Measurements from ENCODE around the gene GDPD4.

GRCh38 chr11:77205467-77206263, 95.8 kb downstream of the GDPD4 start:
- TF ChIP-seq CTCF (IDR thresholded peaks at IDR 0.05) (no peak), POLR2A (IDR thresholded peaks at IDR 0.05) (no peak), EP300 (IDR thresholded peaks at IDR 0.05) (no peak), POLR2AphosphoS5 (IDR thresholded peaks at IDR 0.05) (no peak)

Data from upper lobe of left lung (tissue), 4 donors.